Choroid plexus epithelial cell (primary cell): Measurements from ENCODE around the gene TLE3.

Experiments used
- DNase-seq: peaks from one replicate; pipeline ENCODE4 v3.0.0-alpha.2; 2010; ENCODE audit warnings: low read depth
- H3K4me3 ChIP-seq: 2 replicates; pipeline ENCODE4 v1.5.1; 2011; ENCODE audit warnings: low read depth, mild to moderate bottlenecking, control low read depth, low read length, moderate library complexity
- CTCF ChIP-seq: conservative IDR thresholded peaks from 2 replicates; pipeline ENCODE4 v1.5.1; 2011; ENCODE audit warnings: low read depth, mild to moderate bottlenecking, control low read depth, inconsistent platforms, low read length, moderate library complexity

The TLE3 gene

GRCh38 chr15:70031261-70031660 is 66.5 kb downstream of the TLE3 start:
- no peak overlapping the region for H3K4me3 ChIP-seq
- DNase-seq, result no peak
- TF ChIP-seq CTCF, result no peak

GRCh38 chr15:70030851-70031250 is 66.9 kb downstream of the TLE3 start:
- DNase-seq, result no peak
- no peak overlapping the region for H3K4me3 ChIP-seq
- TF ChIP-seq CTCF, result no peak

GRCh38 chr15:70029297-70029701 is 68.4 kb downstream of the TLE3 start:
- no peak for TF ChIP-seq CTCF
- no peak for DNase-seq
- H3K4me3 ChIP-seq, result no peak overlapping the region

GRCh38 chr15:70027518-70027917 is 70.2 kb downstream of the TLE3 start:
- TF ChIP-seq CTCF, result no peak
- no peak overlapping the region for H3K4me3 ChIP-seq
- DNase-seq, result no peak

GRCh38 chr15:70026991-70027390 is 70.7 kb downstream of the TLE3 start:
- H3K4me3 ChIP-seq, result no peak overlapping the region
- no peak for TF ChIP-seq CTCF
- no peak for DNase-seq

- no peak for DNase-seq
- no peak for TF ChIP-seq CTCF
- no peak overlapping the region for H3K4me3 ChIP-seq
Measured at GRCh38 chr15:70025413-70026296, 72.1 kb downstream of the TLE3 start.

- DNase-seq, result no peak
- no peak for TF ChIP-seq CTCF
- no peak overlapping the region for H3K4me3 ChIP-seq
Measured at GRCh38 chr15:70024521-70024920, 73.2 kb downstream of the TLE3 start.
